ENCODE data around the gene FAM53A.

- TF ChIP-seq CTCF (conservative IDR thresholded peaks at IDR 0.05; ENCODE audit: low read length): no peak
- TF ChIP-seq EZH2phosphoT487 (IDR thresholded peaks at IDR 0.05; ENCODE audit: borderline replicate concordance, low read depth, low read length): no peak
Observed at GRCh38 chr4:1608196-1608820, 75.8 kb downstream of the FAM53A start.
